GM12878 (cell line): ENCODE measurements around the gene PPP2R3C. TPM values are rescaled to one million over a fixed set of nuclear protein-coding genes. Genes with fewer than 3 reads are reported as not detected.

ENCODE experiments used
- ATAC-seq: fragments of 200-7000 bp; cut with Tn5 transposase; 3 replicates; pipeline ENCODE4 v1.9.1; 2020; ENCODE audit warnings: mild to moderate bottlenecking, moderate library complexity
- BruUV-seq: library from RNA; stranded (reverse); fragments of 400-500 nt; replicated peaks from 2 replicates; lab custom pipeline; 2021; lab: Mats Ljungman, UMichigan
- CTCF ChIA-PET: fragments of 300-600 bp; sonication (Branson Sonifier 250); formaldehyde crosslinking; extraction: SDS; loops from one replicate; lab custom pipeline; 2021; ENCODE audit warnings: inconsistent platforms; lab: Yijun Ruan, JAX
- POLR2A ChIA-PET: fragments of 350-600 bp; formaldehyde crosslinking; extraction: SDS; loops from one replicate; lab custom pipeline; 2021; ENCODE audit warnings: inconsistent platforms; lab: Charles Lee
- RAD21 ChIA-PET: fragments of 300-600 bp; sonication (Branson Sonifier 250); formaldehyde crosslinking; loops from one replicate; lab custom pipeline; 2023; ENCODE audit warnings: antibody characterized with exemption; ENCODE audit not compliant: unreplicated experiment; lab: Charles Lee
- SMC1A ChIA-PET: fragments of 300-600 bp; sonication (Branson Sonifier 250); formaldehyde crosslinking; loops from one replicate; lab custom pipeline; 2023; ENCODE audit not compliant: unreplicated experiment, uncharacterized antibody; lab: Charles Lee
- DNase-seq: peaks from one replicate; pipeline ENCODE4 v3.0.0-alpha.2; 2011; ENCODE audit warnings: low read depth, low spot score
- FAIRE-seq: peaks from 3 replicates; lab custom pipeline; 2011; peaks lifted over from hg19 to GRCh38; lab: Jason Lieb, UNC
- H2AFZ ChIP-seq: 2 replicates; pipeline ENCODE4 v1.6.0; 2011; ENCODE audit warnings: low read depth, low read length, control low read depth; ENCODE audit not compliant: control insufficient read depth
- H3K27ac ChIP-seq: 2 replicates; pipeline ENCODE4 v1.5.1; 2011; ENCODE audit warnings: control low read depth; ENCODE audit not compliant: control insufficient read depth, insufficient read depth
- H3K27me3 ChIP-seq, 2 experiments: replicated peaks in 1 of 2; 2 replicates each; pipeline versions ENCODE4 v1.6.0 to v1.6.1; 2011; ENCODE audit warnings: low read length in 1 of 2; ENCODE audit not compliant: control insufficient read depth in 2 of 2, insufficient read depth in 2 of 2
- H3K36me3 ChIP-seq, 2 experiments: 2 replicates each; pipeline ENCODE4 v1.5.1; 2011; ENCODE audit warnings: low read length in 1 of 2; ENCODE audit not compliant: control insufficient read depth in 2 of 2, insufficient read depth in 2 of 2
- H3K4me1 ChIP-seq: 2 replicates; pipeline ENCODE4 v1.6.1; 2011; ENCODE audit warnings: mild to moderate bottlenecking, low read length, moderate library complexity, mixed read lengths; ENCODE audit not compliant: control insufficient read depth, insufficient read depth
- H3K4me2 ChIP-seq: 2 replicates; pipeline ENCODE4 v1.6.0; 2011; ENCODE audit warnings: control low read depth; ENCODE audit not compliant: control insufficient read depth, insufficient read depth
- H3K4me3 ChIP-seq: fragments of 200-600 bp; sonication (generic); 2 replicates; pipeline ENCODE4 v1.5.1; 2016
- H3K79me2 ChIP-seq: 2 replicates; pipeline ENCODE4 v1.6.0; 2011; ENCODE audit warnings: low read length; ENCODE audit not compliant: control insufficient read depth, insufficient read depth
- H3K9ac ChIP-seq: 2 replicates; pipeline ENCODE4 v1.8.0; 2011; ENCODE audit warnings: low read length, control low read depth, mixed read lengths; ENCODE audit not compliant: control insufficient read depth, insufficient read depth
- H3K9me3 ChIP-seq: replicated peaks from 3 replicates; pipeline ENCODE4 v1.5.1; 2011; ENCODE audit warnings: mild to moderate bottlenecking, low read length; ENCODE audit not compliant: control insufficient read depth, insufficient read depth
- H4K20me1 ChIP-seq: 2 replicates; pipeline ENCODE4 v1.6.0; 2011; ENCODE audit not compliant: control insufficient read depth, insufficient read depth
- MYB ChIP-seq: fragments of 150-350 bp; IDR thresholded peaks from 2 replicates; pipeline ENCODE4 v1.6.1; 2014; ENCODE audit warnings: mild to moderate bottlenecking, low read depth, low read length, borderline replicate concordance
- WRNIP1 ChIP-seq: IDR thresholded peaks from 2 replicates; pipeline ENCODE4 v1.6.1; 2011; ENCODE audit warnings: low read depth, low read length, improper control_type of control experiment, borderline replicate concordance
- WGBS: methylation state at CpG from one replicate; pipeline ENCODE4 v1.1.6; 2016; ENCODE audit warnings: low lambda C conversion rate; ENCODE audit not compliant: insufficient replicate concordance, insufficient coverage; ENCODE audit errors: missing lambda C conversion rate; 5-methylcytosine and 5-hydroxymethylcytosine counted together
- in situ Hi-C: fragments of 300-500 bp; cut with MboI; formaldehyde crosslinking; loops from 9 replicates; pipeline ENCODE4 v1.14.3; 2018; ENCODE audit warnings: mixed read lengths
- intact Hi-C: fragments of 100-400 bp; cut with micrococcal nuclease; formaldehyde crosslinking; loops from one replicate; pipeline ENCODE4 v1.14.2; 2022; ENCODE audit not compliant: unreplicated experiment
- polyA plus RNA-seq, 11 experiments: library from polyadenylated mRNA; depleted of rRNA in 4 of 11; unstranded in 6 of 11; stranded (reverse) in 5 of 11; fragments of >200 nt; fragmentation: Nextera tagmentation in 4 of 11; fragmentation: Illumina TruSeq in 1 of 11; extraction: Ambion mirVana in 4 of 11; extraction: Trizol in 1 of 11; gene quantifications; 1 replicate in 1 of 11; 2 replicates in 10 of 11; pipeline versions ENCODE4 v1.2.1 to v1.2.3, GENCODE V29; 2011 to 2016; ENCODE audit warnings: inconsistent platforms in 2 of 11, missing spikeins in 2 of 11, low read depth in 1 of 11
- total RNA-seq, 4 experiments: library from RNA; depleted of rRNA in 3 of 4; stranded (reverse); fragments of >200 nt in 3 of 4; fragmentation: Illumina TruSeq in 1 of 4; extraction: Trizol in 1 of 4; gene quantifications; 2 replicates each; pipeline versions ENCODE4 v1.2.1 to v1.2.3, GENCODE V29; 2013 to 2021
- TF ChIP-seq, protein P1 (sequence below): IDR thresholded peaks from 2 replicates; pipeline ENCODE4 v1.6.1; 2012; ENCODE audit warnings: improper control_type of control experiment, low read depth, low read length; ENCODE audit not compliant: insufficient replicate concordance

PPP2R3C gene
- total and polyA plus RNA-seq, 10 of the 15 experiments (the other 5 are each of a cell fraction or from before 2014, with no cell fraction given), result 27.6 to 80.5 (median 42.9) TPM

- ChIA-PET CTCF (interaction anchor here (2.1 kb wide), 1 partner anchor 13 kb away, joined by 4 read pairs; no protein-coding TSS in a partner anchor), SMC1A (no interaction called here), POLR2A (interaction anchor here (0.6 kb wide), 1 partner anchor 16 kb away, joined by 5 read pairs; no protein-coding TSS in a partner anchor)
- no peaks in the 10 kb centered on the region for H4K20me1 ChIP-seq
- no peak overlapping the region for H3K4me3 ChIP-seq
- no TSS peak for BruUV-seq
- intact Hi-C loops (no loop called here), in situ Hi-C loops (no loop called here)
- no peaks in the 10 kb centered on the region; a peak in 1 of 4 replicates for H3K36me3 ChIP-seq
- H3K4me2 ChIP-seq, result no peak overlapping the region
- no peak for ATAC-seq
- DNase-seq, result no peak
- no peaks in the 10 kb centered on the region for H3K9me3 ChIP-seq
- FAIRE-seq, result no peak
- H3K27me3 ChIP-seq, result no peaks in the 10 kb centered on the region
- 94% methylated on average over 1 of the region's 1 CpG for WGBS
- H2AFZ ChIP-seq, result no peak overlapping the region
- H3K27ac ChIP-seq, result no peak overlapping the region
- no peaks in the 10 kb centered on the region for H3K79me2 ChIP-seq
- TF ChIP-seq MYB, result no peak
- TF ChIP-seq, protein P1, sequence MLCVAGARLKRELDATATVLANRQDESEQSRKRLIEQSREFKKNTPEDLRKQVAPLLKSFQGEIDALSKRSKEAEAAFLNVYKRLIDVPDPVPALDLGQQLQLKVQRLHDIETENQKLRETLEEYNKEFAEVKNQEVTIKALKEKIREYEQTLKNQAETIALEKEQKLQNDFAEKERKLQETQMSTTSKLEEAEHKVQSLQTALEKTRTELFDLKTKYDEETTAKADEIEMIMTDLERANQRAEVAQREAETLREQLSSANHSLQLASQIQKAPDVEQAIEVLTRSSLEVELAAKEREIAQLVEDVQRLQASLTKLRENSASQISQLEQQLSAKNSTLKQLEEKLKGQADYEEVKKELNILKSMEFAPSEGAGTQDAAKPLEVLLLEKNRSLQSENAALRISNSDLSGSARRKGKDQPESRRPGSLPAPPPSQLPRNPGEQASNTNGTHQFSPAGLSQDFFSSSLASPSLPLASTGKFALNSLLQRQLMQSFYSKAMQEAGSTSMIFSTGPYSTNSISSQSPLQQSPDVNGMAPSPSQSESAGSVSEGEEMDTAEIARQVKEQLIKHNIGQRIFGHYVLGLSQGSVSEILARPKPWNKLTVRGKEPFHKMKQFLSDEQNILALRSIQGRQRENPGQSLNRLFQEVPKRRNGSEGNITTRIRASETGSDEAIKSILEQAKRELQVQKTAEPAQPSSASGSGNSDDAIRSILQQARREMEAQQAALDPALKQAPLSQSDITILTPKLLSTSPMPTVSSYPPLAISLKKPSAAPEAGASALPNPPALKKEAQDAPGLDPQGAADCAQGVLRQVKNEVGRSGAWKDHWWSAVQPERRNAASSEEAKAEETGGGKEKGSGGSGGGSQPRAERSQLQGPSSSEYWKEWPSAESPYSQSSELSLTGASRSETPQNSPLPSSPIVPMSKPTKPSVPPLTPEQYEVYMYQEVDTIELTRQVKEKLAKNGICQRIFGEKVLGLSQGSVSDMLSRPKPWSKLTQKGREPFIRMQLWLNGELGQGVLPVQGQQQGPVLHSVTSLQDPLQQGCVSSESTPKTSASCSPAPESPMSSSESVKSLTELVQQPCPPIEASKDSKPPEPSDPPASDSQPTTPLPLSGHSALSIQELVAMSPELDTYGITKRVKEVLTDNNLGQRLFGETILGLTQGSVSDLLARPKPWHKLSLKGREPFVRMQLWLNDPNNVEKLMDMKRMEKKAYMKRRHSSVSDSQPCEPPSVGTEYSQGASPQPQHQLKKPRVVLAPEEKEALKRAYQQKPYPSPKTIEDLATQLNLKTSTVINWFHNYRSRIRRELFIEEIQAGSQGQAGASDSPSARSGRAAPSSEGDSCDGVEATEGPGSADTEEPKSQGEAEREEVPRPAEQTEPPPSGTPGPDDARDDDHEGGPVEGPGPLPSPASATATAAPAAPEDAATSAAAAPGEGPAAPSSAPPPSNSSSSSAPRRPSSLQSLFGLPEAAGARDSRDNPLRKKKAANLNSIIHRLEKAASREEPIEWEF, result no peak
- no peak for TF ChIP-seq WRNIP1
- TF ChIP-seq, all 136 proteins: peak for 0
- Histone ChIP-seq H3K4me1 (no peaks in the 10 kb centered on the region), H3K9ac (no peak overlapping the region)
- RAD21 ChIA-PET, result interaction anchor here (0.7 kb wide), 1 partner anchor 20 kb away, joined by 3 read pairs; no protein-coding TSS in a partner anchor
Observed at GRCh38 chr14:35073486-35073885, 48.3 kb downstream of the PPP2R3C start.
